Sciatic nerve (tissue), 2 donors: ENCODE measurements around the gene DDHD1. TPM values are rescaled to one million over a fixed set of nuclear protein-coding genes. Genes with fewer than 3 reads are reported as not detected.
A peak's percentile ranks its signal among the peaks of the same experiment; 100 is the strongest.

Experiments
- ATAC-seq: fragments of 200-7000 bp; cut with Tn5 transposase; one replicate; pipeline ENCODE4 v1.9.1; 2020; ENCODE audit warnings: mild to moderate bottlenecking, moderate library complexity
- DNase-seq: peaks from one replicate; pipeline ENCODE4 v3.0.0-alpha.2; 2020; ENCODE audit warnings: low spot score
- intact Hi-C: fragments of 100-400 bp; cut with DNase I; formaldehyde crosslinking; loops from one replicate; pipeline ENCODE4 v1.14.2; 2022
- total RNA-seq: library from RNA; stranded (reverse); fragmentation: NEBNext Ultra II Directional; extraction: Animal tissue kit (Norgen Biotek cat#: 25700); gene quantifications from one replicate; pipeline ENCODE4 v1.2.1, GENCODE V29; 2021
- donor health status: DM: no; HTN: no; CAD: no.
- donor health status: DM: no; HTN: no; CAD: no.

The DDHD1 gene
- total RNA-seq, 1 donor from 2014 or later = 31.6 TPM

DNA sequence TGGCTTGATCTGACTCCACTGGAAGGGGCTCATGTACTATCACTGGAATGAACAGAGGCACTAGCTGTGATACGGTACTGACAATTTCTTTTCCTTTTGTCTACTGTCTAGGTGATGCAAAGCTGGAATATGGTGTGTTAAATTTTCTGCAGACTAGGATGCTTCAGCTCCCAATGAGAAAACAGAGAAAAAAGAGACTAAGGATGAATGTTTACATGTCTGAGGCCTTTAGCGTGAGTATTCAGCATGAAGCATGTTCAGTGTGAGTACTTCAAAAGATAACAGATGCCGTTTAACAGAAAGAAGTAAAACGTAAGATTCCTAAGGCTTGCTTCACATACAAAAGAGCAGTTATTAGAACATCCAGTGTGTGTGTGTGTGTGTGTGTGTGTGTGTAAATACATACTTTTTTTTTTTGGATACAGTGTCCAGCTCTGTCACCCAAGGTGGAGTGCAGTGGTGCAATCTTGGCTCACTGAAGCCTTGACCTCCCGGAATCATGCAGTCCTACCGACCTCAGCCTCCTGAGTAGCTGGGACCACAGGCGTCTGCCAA lies 110.0 kb downstream of the DDHD1 start:
- intact Hi-C loops = no loop called here
- DNase-seq (no peak), ATAC-seq (peak; percentile 69)

DNA sequence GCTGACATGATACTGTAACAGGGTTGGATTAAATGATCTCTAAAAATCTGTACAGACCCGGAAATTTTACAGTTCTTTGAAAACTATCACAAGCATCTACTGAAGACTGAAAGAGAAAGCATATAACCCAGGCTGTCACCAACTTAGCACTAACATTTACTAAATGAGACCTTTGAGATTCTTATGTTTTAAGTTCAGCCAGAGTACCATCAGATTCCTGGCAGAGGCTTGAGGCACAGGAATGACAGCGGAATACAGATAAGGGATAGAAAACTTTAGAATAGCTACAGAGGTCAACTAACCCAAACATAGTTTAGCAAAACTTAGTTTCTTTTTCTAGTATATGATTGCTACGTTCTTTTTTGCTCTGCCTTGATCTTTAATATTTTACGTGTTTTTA lies 110.6 kb downstream of the DDHD1 start:
- intact Hi-C loops = no loop called here
- DNase-seq (no peak), ATAC-seq (peak; percentile 62)

DNA sequence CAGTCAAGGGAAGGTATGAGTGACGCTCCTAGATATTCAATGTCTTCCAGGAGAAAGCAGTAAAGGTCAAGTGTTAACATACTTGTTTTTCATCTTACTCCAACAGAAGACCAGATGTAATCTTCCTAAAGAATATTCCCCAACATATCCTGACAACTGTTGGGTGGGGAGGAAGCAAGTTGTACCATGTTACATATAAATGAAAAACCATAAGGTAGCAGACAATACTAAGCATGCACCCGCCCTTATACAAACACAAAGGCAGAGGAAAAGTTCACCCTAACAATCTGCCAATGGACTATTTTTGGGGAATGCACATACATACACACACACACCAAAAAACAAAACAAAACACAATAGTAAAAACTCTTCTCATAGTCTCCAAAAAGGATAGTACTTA lies 112.1 kb downstream of the DDHD1 start:
- ATAC-seq = no peak
- intact Hi-C loops = no loop called here
- no peak for DNase-seq

DNA sequence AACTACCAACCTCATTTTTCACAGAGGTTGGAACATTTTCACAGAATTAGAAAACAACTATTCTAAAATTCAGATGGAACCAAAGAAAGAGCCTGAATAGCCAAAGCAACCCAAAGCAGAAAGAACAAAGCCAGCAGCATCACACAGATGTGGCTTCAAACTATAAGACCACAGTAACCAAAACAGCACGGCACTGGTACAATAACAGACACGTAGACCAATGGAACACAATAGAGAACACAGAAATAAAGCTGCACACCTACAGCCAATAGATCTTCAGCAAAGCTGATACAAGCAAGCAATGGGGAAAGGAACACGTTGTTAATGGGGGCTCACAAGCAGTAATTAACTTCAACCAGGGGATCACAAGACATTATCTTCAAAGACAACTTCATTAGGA lies 114.5 kb downstream of the DDHD1 start:
- intact Hi-C loops = no loop called here
- no peak for DNase-seq
- no peak for ATAC-seq

DNA sequence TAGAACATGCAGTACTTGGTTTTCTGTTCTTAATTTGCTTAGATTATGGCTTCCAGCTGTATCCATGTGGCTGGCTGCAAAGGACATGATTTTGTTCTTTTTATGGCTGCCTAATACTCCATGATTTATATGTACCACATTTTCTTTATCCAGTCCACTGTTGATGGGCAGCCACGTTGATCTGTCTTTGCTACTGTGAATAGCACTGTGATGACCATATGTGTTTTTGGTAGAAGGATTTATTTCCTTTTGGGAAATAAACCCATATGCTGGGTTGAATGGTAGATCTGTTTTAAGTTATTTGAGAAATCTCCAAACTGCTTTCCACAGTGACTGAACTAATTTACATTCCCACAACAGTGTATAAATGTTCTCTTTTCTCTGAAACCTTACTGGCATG lies 116.1 kb downstream of the DDHD1 start:
- ATAC-seq (no peak), DNase-seq (no peak)
- intact Hi-C loops = no loop called here

DNA sequence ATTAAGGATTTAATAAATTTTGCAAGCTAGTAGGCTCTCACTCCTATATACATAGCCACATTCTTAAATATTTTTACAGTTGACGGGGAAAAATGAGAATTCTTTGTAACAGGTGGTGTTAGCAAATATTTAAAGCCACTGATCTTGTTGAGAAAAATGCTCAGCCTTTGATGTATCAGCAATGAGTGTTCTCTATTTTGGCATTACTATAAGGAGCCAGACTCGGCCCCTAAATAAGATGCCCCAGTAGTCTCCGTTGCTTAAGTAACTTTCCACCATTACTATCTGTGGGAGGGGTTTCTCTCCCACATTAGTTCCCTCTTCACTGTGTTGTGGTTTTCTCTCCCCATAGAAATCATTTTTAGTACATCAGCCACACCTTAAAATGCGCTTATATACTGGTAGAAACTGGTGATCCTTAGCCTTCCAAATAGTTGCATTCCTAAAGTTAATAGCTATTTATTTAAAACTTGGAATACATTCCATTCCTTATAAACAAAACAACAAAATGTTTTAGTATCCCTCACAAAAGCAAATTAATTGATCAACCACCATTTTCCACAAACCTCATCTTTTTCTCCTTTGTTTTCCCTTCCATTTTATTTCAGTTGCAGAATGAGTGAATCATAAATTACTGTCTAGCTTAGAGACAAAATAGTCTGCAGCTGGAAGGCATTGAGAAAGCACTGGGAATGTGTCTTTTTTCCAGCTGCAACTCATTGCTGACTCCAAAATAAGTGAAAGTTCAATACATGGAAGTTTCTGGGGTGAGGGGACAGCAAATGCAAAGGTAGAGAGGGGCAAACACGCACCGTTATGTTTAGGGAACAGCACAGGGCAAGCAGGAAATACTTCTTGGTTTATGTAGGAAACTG lies 117.5 kb downstream of the DDHD1 start:
- intact Hi-C loops = no loop called here
- DNase-seq (no peak), ATAC-seq (no peak)

DNA sequence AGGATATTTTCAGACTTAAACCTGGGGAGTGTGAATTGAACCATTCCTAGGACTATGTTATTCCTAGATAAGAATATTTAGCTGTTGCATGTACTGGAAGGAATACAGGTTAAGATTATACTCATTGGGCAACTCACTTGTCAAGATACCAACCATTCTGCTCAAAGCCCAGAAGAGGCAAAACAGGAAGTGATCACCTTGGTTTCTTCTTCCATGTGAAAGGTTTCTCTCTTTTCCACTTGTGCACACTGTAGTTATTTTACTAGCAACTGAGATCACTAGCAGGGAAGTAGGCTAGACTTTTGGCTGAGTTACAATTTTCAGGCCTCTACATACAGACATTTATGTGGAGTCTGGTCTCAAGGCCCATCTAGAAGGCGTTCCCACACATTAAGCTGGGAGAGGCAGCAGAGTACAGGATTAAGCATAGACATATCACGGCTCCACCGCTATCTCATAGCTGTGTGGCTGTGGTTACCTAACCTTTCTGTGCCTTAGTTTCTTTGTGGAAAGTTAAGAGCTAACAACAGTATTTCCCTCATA lies 118.4 kb downstream of the DDHD1 start:
- intact Hi-C loops = no loop called here
- DNase-seq = no peak
- no peak for ATAC-seq

DNA sequence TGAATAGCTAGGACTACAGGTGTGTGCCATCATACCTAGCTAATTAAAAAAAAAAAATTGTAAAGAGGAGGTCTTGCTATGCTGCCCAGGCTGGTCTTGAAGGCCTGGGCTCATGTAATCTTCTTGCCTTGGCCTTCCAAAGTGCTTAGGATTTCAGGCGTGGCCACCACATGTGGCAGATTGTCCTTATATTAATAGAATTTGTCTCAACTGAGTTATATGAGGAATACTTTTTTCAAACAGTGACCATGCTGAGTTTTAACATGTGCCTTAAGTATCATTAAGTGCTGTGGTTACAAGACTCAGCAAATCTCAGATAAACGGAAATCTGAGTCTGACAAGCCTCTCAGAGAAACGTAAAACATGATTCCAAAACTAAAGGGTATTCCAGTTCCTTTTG lies 119.1 kb downstream of the DDHD1 start:
- ATAC-seq (no peak), DNase-seq (no peak)
- intact Hi-C loops = no loop called here

DNA sequence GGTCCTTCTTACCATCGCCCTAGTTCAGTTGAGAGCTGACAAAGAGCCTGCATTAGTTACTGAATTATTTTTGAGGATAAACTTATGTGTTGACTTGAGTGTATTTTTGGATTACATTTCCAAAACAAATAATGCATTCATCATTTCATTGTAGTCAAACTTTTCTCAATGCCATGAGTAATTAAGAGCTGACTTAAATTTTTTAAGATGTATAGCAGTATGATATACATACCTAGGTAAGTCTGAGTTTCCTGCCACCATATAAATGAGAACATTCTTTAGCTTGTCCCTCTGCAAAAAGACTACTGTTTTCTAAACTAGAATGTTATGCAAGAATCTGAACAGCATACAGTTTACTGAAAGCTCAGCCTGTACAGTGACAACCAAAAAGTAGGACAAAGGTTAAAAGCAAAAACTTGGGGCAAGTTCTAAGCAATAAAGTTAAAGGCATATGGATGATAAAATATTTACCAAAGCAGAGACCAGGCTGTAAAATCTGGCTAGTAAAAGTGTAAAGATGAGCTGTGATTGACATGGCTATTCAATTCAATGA lies 120.2 kb downstream of the DDHD1 start:
- DNase-seq (no peak), ATAC-seq (peak; percentile 64)
- intact Hi-C loops = no loop called here

DNA sequence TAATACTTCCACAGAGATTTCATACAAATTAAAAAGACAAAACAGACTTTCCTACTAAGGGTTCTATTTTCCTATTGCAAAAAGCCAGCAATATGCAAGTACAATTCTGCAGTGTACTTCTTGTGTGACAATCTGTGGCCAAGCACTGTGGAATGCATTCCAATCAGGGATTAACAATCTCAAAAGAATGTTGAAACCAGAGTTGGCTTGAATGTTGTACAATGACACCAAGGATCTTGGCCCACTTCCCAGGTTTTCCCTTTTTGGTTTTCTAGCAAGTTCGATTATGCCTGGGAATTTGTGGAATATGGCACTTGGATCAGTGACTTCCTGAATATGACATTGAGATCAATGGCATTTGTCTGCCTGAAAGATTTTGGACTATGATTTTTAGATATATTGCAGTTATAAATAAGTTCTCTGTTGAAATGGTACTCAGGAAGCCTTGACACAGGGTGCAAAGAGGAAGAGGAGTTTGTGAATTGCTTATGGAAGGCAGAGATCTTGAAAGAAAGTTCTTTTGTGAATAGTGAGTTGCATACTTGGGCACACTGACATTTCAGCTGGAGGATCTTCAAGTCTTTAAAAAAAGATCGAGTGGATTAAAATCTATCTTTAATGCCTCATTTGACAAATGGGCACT lies 120.8 kb downstream of the DDHD1 start:
- intact Hi-C loops = no loop called here
- DNase-seq = no peak
- peak; percentile 79 for ATAC-seq

DNA sequence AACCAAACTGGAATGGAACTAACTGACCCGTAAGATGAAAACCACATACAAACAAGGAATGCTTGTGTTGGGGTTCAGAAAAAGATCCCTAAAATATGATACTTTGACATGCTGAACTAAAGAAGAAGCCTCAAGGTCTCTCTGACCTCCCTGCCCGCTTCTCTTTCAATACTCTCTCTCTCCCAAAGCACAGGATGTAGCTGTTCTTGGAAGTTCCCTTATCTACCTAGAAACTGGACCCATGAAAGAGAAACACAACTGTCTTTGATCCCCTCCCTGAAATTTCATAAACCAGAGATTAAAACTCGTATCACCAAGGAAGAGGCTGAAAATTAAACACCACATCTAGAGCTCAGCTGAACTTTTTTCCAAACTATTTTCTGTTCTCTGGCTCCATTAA lies 125.6 kb downstream of the DDHD1 start:
- intact Hi-C loops = no loop called here
- ATAC-seq (no peak), DNase-seq (no peak)

DNA sequence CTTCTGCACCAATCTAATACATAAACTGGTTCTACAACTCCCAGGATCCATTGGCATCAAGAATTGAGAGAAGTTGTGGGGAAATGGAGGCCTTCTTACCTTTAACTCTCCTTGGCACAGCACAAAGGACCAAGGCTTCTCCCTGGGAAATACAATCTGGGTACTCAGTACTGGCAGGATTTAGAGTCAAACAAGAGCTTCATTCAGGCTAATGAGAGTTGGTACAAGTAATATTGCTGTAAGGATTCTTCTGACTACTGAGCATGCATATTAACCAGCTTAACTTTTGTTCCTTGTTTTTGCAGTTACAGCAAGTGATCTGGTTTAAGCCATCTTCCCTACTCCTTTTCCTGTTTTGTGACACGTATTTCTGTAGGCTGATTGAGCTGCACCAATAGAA lies 126.1 kb downstream of the DDHD1 start:
- DNase-seq (no peak), ATAC-seq (no peak)
- intact Hi-C loops = no loop called here

DNA sequence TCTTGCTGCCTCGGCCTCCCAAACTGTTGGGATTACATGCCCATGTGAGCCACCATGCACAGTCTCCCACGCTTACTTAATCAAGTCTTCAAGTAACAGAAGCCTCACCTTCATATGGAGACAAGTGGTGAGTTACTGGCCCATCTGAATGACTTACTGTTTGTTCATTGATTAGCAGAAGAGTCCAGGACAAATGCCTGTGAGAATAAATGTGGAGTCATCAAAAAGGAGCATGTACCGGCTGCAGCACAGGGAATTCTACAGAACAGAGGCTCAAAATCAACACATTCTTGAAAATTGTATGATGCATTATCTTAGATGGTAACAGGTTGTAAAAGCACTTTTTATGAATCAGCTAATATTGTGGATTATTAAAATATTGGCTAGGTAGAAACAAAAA lies 129.8 kb downstream of the DDHD1 start:
- DNase-seq = no peak
- intact Hi-C loops = no loop called here
- ATAC-seq = no peak

DNA sequence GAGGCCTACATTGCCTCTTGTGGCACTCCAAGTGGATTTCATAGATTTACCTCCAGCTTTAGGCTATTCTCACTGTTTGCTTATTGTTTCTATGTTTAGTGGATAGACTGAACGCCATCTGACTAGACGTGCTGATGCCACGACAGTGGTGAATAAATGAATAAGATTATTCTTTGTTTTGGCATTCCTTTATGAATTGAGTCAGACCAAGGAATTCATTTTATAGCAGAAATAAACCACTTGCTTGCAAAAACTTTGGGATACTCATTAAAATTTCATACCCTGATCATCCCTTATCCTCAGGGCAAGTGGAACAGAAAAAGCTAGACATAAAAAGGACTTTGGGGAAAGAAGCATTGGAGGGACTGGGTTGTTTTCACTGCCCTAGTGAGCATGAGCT lies 130.5 kb downstream of the DDHD1 start:
- intact Hi-C loops = no loop called here
- no peak for DNase-seq
- no peak for ATAC-seq

DNA sequence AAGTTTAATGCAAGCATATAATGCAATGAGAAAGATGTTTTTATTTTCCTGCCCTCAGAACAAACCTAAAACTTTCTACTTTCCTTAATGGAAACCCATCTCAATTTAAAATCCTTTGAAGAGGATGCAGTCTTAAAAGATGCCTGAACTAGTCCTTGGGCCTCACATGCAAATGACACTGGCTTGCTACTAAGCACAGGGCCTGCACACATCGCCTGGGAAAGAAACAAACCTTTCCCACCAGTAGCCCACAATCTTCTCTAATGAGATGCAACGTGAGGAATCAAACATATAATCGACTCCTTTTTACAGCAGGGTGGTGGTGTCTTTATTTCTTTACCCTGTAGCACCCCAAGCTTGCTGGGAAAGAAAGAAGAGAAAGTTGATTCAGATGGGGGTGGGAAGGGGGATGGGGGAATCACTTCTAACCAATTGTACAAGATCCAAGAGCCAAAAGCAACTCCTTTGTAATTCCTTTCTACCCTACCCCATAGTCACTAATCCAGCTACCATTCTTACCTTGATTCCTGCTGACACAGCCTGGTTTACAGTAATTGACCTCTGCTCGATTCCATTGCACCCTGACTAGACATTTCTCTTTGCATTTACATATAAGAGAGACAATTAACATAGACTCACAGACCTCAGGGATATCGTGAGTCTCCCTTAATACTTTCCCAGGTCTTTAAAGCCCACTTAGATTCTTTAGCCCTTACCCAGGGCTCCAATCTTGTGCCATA lies 132.8 kb downstream of the DDHD1 start:
- ATAC-seq (no peak), DNase-seq (no peak)
- intact Hi-C loops = no loop called here

DNA sequence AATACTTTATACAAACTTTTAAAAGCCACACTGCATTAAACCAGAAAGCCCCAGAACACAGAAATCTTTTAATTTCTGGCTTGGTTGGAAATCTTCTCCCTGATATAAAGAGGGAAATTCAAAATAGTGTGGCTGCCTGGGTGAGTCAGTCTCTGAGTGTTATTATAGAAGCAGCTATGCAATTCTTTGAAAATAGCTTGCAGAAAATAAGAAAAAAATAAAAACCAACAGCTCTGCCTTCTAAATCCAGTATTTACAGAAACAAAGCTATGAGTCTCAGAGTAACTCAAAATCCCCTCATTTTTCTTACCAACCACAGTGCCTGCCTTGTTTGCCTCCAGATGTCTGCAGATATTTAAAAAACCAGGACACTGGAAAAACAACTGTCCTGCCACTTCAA lies 133.7 kb downstream of the DDHD1 start:
- ATAC-seq (no peak), DNase-seq (no peak)
- intact Hi-C loops = no loop called here

DNA sequence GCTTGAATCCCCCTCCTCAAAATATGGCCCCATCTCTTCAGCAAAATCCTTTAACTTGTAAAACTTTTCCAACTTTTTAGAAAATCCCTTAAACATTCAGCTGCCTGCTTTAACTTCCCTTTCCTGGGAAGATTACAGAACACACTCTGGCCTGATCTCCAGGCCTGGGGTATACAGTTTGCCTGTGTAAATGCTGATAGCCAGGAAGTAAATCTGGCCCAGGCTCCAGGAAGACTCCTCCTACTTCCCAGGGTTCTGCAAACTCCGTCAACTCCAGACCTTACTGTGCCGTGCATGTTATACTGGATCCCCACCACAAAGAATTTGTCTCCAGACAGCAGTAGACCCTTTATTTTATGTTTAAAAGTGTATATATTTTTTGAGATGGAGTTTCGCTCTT lies 135.3 kb downstream of the DDHD1 start:
- ATAC-seq = no peak
- no peak for DNase-seq
- intact Hi-C loops = no loop called here

DNA sequence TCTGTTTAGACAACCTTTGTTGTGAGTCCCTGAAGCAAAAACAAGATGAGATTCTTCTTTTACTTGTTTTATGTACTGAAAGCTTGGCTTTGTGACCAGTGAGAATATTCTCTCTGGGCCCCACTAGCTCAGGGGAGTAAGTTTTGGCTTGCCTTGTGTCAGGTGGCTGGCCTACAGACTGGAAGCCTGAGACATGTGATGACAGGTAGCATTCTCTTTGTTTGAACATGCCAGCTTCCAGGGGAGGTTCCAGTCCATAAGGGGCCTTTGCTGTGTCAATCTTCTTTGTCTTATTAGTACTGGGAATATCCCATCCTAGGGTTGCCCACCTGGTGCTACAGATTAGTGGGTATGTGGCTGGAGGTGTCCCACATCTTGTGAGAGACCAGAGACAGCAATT lies 136.2 kb downstream of the DDHD1 start:
- intact Hi-C loops = no loop called here
- DNase-seq (no peak), ATAC-seq (no peak)

DNA sequence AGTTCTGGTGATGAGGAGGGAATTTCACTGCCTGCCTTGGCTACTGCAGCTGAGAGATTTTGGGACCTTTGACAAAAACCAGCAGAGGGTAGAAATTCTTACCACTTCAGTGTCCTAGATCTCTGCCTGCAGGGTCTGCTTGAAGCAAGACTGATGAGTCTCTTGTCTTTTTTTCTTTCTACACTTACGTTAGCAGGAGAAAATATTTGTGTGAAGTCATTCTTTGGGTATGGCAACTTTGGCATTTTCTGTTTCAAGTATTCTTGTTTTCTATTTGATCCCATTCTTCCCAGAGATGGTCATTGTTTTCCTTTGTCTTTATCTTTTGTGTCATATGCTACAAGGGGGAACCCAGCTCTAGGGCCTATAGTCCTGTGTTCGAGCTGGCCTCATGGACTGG lies 136.6 kb downstream of the DDHD1 start:
- intact Hi-C loops = no loop called here
- DNase-seq (no peak), ATAC-seq (no peak)
